ENCODE data around the gene MAPRE3. TPM values are rescaled to one million over a fixed set of nuclear protein-coding genes. Genes with fewer than 3 reads are reported as not detected.
A peak's percentile ranks its signal among the peaks of the same experiment; 100 is the strongest.

MAPRE3 gene
- total RNA-seq, 4 donors from 2014 or later, result 16.8 to 64.7 (median 32.9) TPM

DNA sequence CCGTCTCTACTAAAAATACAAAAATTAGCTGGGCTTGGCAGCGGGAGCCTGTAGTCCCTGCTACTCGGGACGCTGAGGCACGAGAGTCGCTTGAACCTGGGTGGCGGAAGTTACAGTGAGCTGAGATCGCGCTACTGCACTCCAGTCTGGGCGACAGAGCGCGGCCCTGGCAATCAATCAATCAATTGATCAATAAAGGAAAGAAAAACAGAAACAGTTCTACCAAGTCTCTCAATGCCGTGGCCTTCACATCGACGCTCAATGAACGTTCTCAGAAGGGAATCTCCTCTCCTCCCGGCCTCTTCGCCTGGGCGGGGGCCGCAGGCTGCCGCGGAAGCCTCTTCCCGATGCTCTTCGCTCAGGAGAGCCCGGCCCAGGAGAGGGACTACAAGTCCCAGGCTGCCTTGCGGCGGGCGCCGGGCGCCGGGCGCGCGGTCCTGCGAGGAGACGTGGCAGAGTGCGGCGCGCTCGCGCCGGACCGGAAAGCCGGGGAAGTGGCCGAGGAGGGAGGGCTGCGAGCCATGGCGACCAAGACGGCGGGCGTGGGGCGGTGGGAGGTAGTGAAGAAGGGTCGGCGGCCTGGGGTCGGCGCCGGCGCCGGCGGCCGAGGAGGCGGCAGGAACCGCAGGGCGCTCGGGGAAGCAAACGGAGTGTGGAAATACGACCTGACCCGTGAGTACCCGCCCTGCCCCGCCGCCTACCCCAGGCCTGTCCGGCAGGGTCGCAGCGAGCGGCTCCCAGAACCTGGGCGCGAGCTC lies 62.2 kb downstream of the MAPRE3 start, which contains the start of gene TMEM214:
TSS of gene TMEM214 (plus strand) at position 471 of the 758 bp plus-strand sequence. CDS start at position 522, 51 bp downstream.
- intact Hi-C loops (cut with DNase I; ENCODE audit: low total_unique reads), result loop anchor here (5.0 kb wide), 1 partner anchor 55 kb away; the partner anchor contains the start of gene KHK
- Histone ChIP-seq H3K4me3 (peak within 1 kb of the TSS; percentile 78 to 91 (median 81)), H3K27me3 (no peaks in the 10 kb centered on the region), H3K27ac (peak within 1 kb of the TSS; percentile 85 to 91 (median 86)), H3K4me1 (peaks cover 12 to 23% (median 20%) of the 10 kb centered on the region in 4 donors), H3K9me3 (no peaks in the 10 kb centered on the region), H3K36me3 (peaks cover 0 to 25% (median 7%) of the 10 kb centered on the region in 4 donors)
- DNase-seq, result peak; percentile 92
- TF ChIP-seq POLR2A (IDR thresholded peaks at IDR 0.05) (peak; percentile 77), POLR2AphosphoS5 (IDR thresholded peaks at IDR 0.05) (peak; percentile 53 to 90 (median 73)), EP300 (IDR thresholded peaks at IDR 0.05; ENCODE audit: low read depth) (no peak), CTCF (IDR thresholded peaks at IDR 0.05) (peak in 3 of 5 experiments; percentile 8 to 44 (median 41))
- in situ Hi-C loops (cut with MboI; ENCODE audit: low pct_ligation_motif_present in 1 of 4, low pct_unique_long_range_greater_than_20kb in 1 of 4, low sequenced_read_pairs in 3 of 4), result no loop called here
- WGBS, 2 donors (ENCODE audit: low coverage in 1 of 2), result 0% methylated on average over 69 of the region's 76 CpGs; no CpG with 5 or more reads in 1 of the 2 donors

DNA sequence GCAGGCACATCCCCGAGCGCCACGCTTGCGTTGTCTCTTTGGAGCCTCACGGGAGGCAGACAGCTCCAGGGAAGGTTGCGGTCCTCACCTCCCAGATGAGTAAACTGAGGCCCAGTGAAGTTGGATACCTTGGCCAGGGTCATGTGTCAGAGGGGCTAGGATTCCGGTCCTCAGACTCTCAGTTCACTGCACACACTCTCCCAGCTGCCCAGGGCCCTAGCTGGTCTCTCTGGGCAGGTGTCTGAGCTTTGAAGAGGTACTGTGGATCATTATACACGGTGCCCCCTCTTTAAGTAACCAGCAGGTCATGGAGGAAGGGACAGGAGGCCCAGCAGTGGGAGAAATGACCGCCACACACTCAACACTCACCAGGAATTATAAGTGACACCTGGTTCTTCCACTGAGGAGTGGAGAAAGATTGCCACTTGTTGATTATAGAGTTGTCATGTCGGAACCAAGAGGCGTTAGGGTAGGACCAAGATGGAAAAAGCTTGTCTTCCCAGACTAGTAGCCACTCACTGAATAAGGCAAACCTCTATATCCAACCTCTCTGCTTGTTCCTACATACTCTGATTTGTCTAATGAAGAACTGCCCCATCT lies 62.9 kb downstream of the MAPRE3 start:
- Histone ChIP-seq H3K27me3 (no peaks in the 10 kb centered on the region), H3K4me1 (peaks cover 12 to 23% (median 20%) of the 10 kb centered on the region in 4 donors), H3K27ac (peak overlapping the region; percentile 85 to 91 (median 86)), H3K9me3 (no peaks in the 10 kb centered on the region), H3K4me3 (peak overlapping the region; percentile 78 to 91 (median 81)), H3K36me3 (peaks cover 0 to 32% (median 11%) of the 10 kb centered on the region in 4 donors)
- no peak for TF ChIP-seq POLR2AphosphoS5 (IDR thresholded peaks at IDR 0.05)
- no peak for TF ChIP-seq CTCF (IDR thresholded peaks at IDR 0.05)
- TF ChIP-seq POLR2A (IDR thresholded peaks at IDR 0.05), result no peak
- no peak for TF ChIP-seq EP300 (IDR thresholded peaks at IDR 0.05; ENCODE audit: low read depth)
- in situ Hi-C loops (cut with MboI; ENCODE audit: low pct_ligation_motif_present in 1 of 4, low pct_unique_long_range_greater_than_20kb in 1 of 4, low sequenced_read_pairs in 3 of 4), result no loop called here
- intact Hi-C loops (cut with DNase I; ENCODE audit: low total_unique reads), result loop anchor here (5.0 kb wide), 1 partner anchor 54 kb away; the partner anchor contains the start of gene KHK
- no peak for DNase-seq
- 7 to 20% methylated on average over 1 to 11 of the region's 11 CpGs for WGBS, 2 donors (ENCODE audit: low coverage in 1 of 2)

DNA sequence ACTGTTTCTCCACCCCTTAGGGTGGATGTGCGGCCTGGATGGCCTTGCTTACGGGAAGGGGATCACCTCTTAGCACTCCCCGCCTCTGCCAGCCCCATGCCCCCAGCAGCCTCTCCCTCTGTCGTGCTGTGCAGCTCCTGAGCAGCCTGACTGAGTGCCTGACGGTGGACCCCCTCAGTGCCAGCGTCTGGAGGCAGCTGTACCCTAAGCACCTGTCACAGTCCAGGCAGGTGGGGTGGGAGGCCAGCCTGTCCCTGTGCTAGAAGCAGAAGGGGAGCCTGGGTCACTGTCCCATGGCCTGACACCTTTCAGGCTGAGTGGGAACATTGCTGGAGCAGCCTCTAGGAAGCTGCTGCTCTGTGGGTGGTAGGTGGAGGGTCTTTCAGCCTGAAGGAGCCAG lies 67.6 kb downstream of the MAPRE3 start:
- 76 to 96% methylated on average over 3 to 6 of the region's 6 CpGs for WGBS, 2 donors (ENCODE audit: low coverage in 1 of 2)
- no peak for DNase-seq
- intact Hi-C loops (cut with DNase I; ENCODE audit: low total_unique reads), result no loop called here
- TF ChIP-seq CTCF (IDR thresholded peaks at IDR 0.05), result no peak
- no peak for TF ChIP-seq EP300 (IDR thresholded peaks at IDR 0.05; ENCODE audit: low read depth)
- Histone ChIP-seq H3K27me3 (no peaks in the 10 kb centered on the region), H3K4me1 (peaks cover 15 to 35% (median 20%) of the 10 kb centered on the region in 4 donors), H3K9me3 (no peaks in the 10 kb centered on the region), H3K27ac (no peak overlapping the region), H3K4me3 (no peak overlapping the region), H3K36me3 (peaks cover 0 to 56% (median 28%) of the 10 kb centered on the region in 4 donors)
- in situ Hi-C loops (cut with MboI; ENCODE audit: low pct_ligation_motif_present in 1 of 4, low pct_unique_long_range_greater_than_20kb in 1 of 4, low sequenced_read_pairs in 3 of 4), result no loop called here

DNA sequence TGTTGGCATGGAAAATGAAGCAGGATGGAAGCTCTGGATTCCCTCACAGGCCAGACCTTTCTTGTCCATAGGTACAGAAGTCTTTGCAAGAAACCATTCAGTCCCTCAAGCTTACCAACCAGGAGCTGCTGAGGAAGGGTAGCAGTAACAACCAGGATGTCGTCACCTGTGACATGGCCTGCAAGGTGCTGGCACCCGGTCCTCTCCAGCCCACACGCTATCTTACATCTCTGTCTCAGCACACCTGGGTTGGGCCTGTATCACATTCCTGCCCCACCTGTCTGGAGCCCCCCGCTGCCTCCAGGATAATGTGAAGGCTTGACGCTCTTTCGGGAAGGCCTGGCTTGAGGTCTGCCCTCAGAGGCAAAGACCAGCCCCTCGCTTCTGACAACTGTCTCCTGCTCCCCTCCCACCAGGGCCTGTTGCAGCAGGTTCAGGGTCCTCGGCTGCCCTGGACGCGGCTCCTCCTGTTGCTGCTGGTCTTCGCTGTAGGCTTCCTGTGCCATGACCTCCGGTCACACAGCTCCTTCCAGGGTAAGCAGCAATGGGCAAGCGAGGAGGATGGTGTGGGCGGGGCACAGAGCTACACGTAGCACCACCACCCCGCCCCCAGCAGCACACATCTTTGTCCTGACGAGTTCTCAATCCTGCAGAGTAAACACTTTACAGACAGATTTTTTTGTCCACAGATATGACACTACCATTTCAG lies 68.3 kb downstream of the MAPRE3 start:
- H3K36me3 ChIP-seq, result peaks cover 0 to 56% (median 28%) of the 10 kb centered on the region in 4 donors
- intact Hi-C loops (cut with DNase I; ENCODE audit: low total_unique reads) (no loop called here), in situ Hi-C loops (cut with MboI; ENCODE audit: low pct_ligation_motif_present in 1 of 4, low pct_unique_long_range_greater_than_20kb in 1 of 4, low sequenced_read_pairs in 3 of 4) (no loop called here)
- 56 to 87% methylated on average over 3 to 17 of the region's 17 CpGs for WGBS, 2 donors (ENCODE audit: low coverage in 1 of 2)
- TF ChIP-seq POLR2AphosphoS5 (IDR thresholded peaks at IDR 0.05) (no peak), POLR2A (IDR thresholded peaks at IDR 0.05) (no peak), EP300 (IDR thresholded peaks at IDR 0.05; ENCODE audit: low read depth) (no peak), CTCF (IDR thresholded peaks at IDR 0.05) (no peak)
- DNase-seq, result no peak
- no peak overlapping the region for H3K4me3 ChIP-seq
- H3K27me3 ChIP-seq, result no peaks in the 10 kb centered on the region
- no peaks in the 10 kb centered on the region for H3K9me3 ChIP-seq
- H3K4me1 ChIP-seq, result peaks cover 13 to 38% (median 19%) of the 10 kb centered on the region in 4 donors
- H3K27ac ChIP-seq, result no peak overlapping the region

Data from transverse colon (tissue), 4 donors.